ENCODE data around the gene PROKR2. TPM values are rescaled to one million over a fixed set of nuclear protein-coding genes. Genes with fewer than 3 reads are reported as not detected.

The PROKR2 gene
- total RNA-seq, 2 donors from 2014 or later, result not detected

GRCh38 chr20:5362771-5363170 lies 46.0 kb upstream of the PROKR2 start:
- no peak for DNase-seq
- Histone ChIP-seq H3K9me3 (ENCODE audit: control insufficient read depth, low read length) (peaks cover 24% of the 10 kb centered on the region), H3K27me3 (ENCODE audit: control insufficient read depth, insufficient read depth, low read length, poor library complexity, severe bottlenecking) (no peaks in the 10 kb centered on the region), H3K4me3 (ENCODE audit: low read length) (no peak overlapping the region), H3K36me3 (ENCODE audit: control insufficient read depth, insufficient read depth, low read length) (no peaks in the 10 kb centered on the region), H3K9ac (ENCODE audit: extremely low read depth, low read length, poor library complexity, severe bottlenecking) (no peak overlapping the region), H3K27ac (ENCODE audit: low read depth, low read length) (no peak overlapping the region), H3K4me1 (ENCODE audit: control insufficient read depth, insufficient read depth, low read length) (no peaks in the 10 kb centered on the region)
- no peaks in the 10 kb centered on the region for H3K4me1 Mint-ChIP-seq
- H3K36me3 Mint-ChIP-seq (ENCODE audit: low read depth), result no peaks in the 10 kb centered on the region
- H3K27ac Mint-ChIP-seq, result no peak overlapping the region
- peaks cover 43% of the 10 kb centered on the region for H3K9me3 Mint-ChIP-seq
- no peak overlapping the region for H3K4me3 Mint-ChIP-seq
- H3K27me3 Mint-ChIP-seq (ENCODE audit: insufficient read depth), result no peaks in the 10 kb centered on the region
- no peak for TF ChIP-seq CTCF (conservative IDR thresholded peaks at IDR 0.05)
- 92% methylated on average over 2 of the region's 2 CpGs; no CpG with 5 or more reads in 1 of the 2 experiments for WGBS, 2 experiments (ENCODE audit: insufficient coverage in 1 of 2, insufficient read length in 1 of 2)

- Histone ChIP-seq H3K27me3 (ENCODE audit: control insufficient read depth, insufficient read depth, low read length, poor library complexity, severe bottlenecking) (no peaks in the 10 kb centered on the region), H3K4me1 (ENCODE audit: control insufficient read depth, insufficient read depth, low read length) (no peaks in the 10 kb centered on the region), H3K36me3 (ENCODE audit: control insufficient read depth, insufficient read depth, low read length) (no peaks in the 10 kb centered on the region), H3K9me3 (ENCODE audit: control insufficient read depth, low read length) (peaks cover 17% of the 10 kb centered on the region), H3K4me3 (ENCODE audit: low read length) (no peak overlapping the region), H3K9ac (ENCODE audit: extremely low read depth, low read length, poor library complexity, severe bottlenecking) (no peak overlapping the region), H3K27ac (ENCODE audit: low read depth, low read length) (no peak overlapping the region)
- Mint-ChIP-seq H3K36me3 (ENCODE audit: low read depth) (no peaks in the 10 kb centered on the region), H3K27me3 (ENCODE audit: insufficient read depth) (no peaks in the 10 kb centered on the region), H3K4me1 (no peaks in the 10 kb centered on the region), H3K9me3 (peaks cover 31% of the 10 kb centered on the region), H3K27ac (no peak overlapping the region), H3K4me3 (no peak overlapping the region)
- TF ChIP-seq CTCF (conservative IDR thresholded peaks at IDR 0.05), result no peak
- 87 to 100% methylated on average over 2 to 4 of the region's 4 CpGs for WGBS, 2 experiments (ENCODE audit: insufficient coverage in 1 of 2, insufficient read length in 1 of 2)
- DNase-seq, result no peak
Observed at GRCh38 chr20:5361176-5361575, 44.4 kb upstream of the PROKR2 start.

- no peak for DNase-seq
- Mint-ChIP-seq H3K4me1 (no peaks in the 10 kb centered on the region), H3K9me3 (peaks cover 9% of the 10 kb centered on the region), H3K27ac (no peak overlapping the region), H3K27me3 (ENCODE audit: insufficient read depth) (no peaks in the 10 kb centered on the region), H3K36me3 (ENCODE audit: low read depth) (no peaks in the 10 kb centered on the region), H3K4me3 (no peak overlapping the region)
- no peaks in the 10 kb centered on the region for H3K9me3 ChIP-seq (ENCODE audit: control insufficient read depth, low read length)
- H3K4me1 ChIP-seq (ENCODE audit: control insufficient read depth, insufficient read depth, low read length), result no peaks in the 10 kb centered on the region
- no peak for TF ChIP-seq CTCF (conservative IDR thresholded peaks at IDR 0.05)
- WGBS, 2 experiments (ENCODE audit: insufficient coverage in 1 of 2, insufficient read length in 1 of 2), result 94 to 100% methylated on average over 2 of the region's 2 CpGs
- H3K27me3 ChIP-seq (ENCODE audit: control insufficient read depth, insufficient read depth, low read length, poor library complexity, severe bottlenecking), result no peaks in the 10 kb centered on the region
- no peak overlapping the region for H3K9ac ChIP-seq (ENCODE audit: extremely low read depth, low read length, poor library complexity, severe bottlenecking)
- H3K27ac ChIP-seq (ENCODE audit: low read depth, low read length), result no peak overlapping the region
- no peaks in the 10 kb centered on the region for H3K36me3 ChIP-seq (ENCODE audit: control insufficient read depth, insufficient read depth, low read length)
- H3K4me3 ChIP-seq (ENCODE audit: low read length), result no peak overlapping the region
Observed at GRCh38 chr20:5357946-5358345, 41.2 kb upstream of the PROKR2 start.
